Transverse colon (tissue), 4 donors: ENCODE results near the gene ZNF740. TPM values are rescaled to one million over a fixed set of nuclear protein-coding genes. Genes with fewer than 3 reads are reported as not detected.
A peak's percentile ranks its signal among the peaks of the same experiment; 100 is the strongest.

Source experiments
- DNase-seq: peaks from one replicate; pipeline ENCODE4 v3.0.0-alpha.2; 2019
- H3K27ac ChIP-seq, 4 donors: fragments of 200-600 bp; sonication (generic); 2 replicates each; pipeline ENCODE4 v1.5.1; 2016 to 2018; ENCODE audit warnings: inconsistent platforms in 4 of 4
- H3K27me3 ChIP-seq: fragments of 200-600 bp; sonication (generic); 2 replicates; pipeline ENCODE4 v1.5.1; 2017; ENCODE audit warnings: inconsistent platforms
- H3K36me3 ChIP-seq, 4 donors: fragments of 200-600 bp; sonication (generic); 2 replicates each; pipeline ENCODE4 v1.5.1; 2017 to 2019; ENCODE audit warnings: inconsistent platforms in 4 of 4
- H3K4me1 ChIP-seq, 4 donors: fragments of 200-600 bp; sonication (generic); 2 replicates each; pipeline ENCODE4 v1.5.1; 2017 to 2020; ENCODE audit warnings: inconsistent platforms in 4 of 4
- H3K4me3 ChIP-seq, 4 donors: fragments of 200-600 bp; sonication (generic); 1 replicate in 1 of 4; 2 replicates in 3 of 4; pipeline versions ENCODE4 v1.5.1 to v1.6.1; 2017 to 2019; ENCODE audit warnings: inconsistent platforms in 4 of 4
- H3K9me3 ChIP-seq, 2 donors: fragments of 200-600 bp; sonication (generic); 2 replicates each; pipeline ENCODE4 v1.5.1; 2017 to 2019; ENCODE audit warnings: inconsistent platforms in 2 of 2
- CTCF ChIP-seq, 5 experiments: fragments of 200-600 bp in 3 of 5; fragments of 450-650 bp in 2 of 5; sonication (generic) in 3 of 5; IDR thresholded peaks; 1 replicate in 2 of 5; 2 replicates in 3 of 5; pipeline ENCODE4 v1.5.1; 2016 to 2017; ENCODE audit warnings: antibody characterized with exemption in 5 of 5, inconsistent platforms in 3 of 5, mild to moderate bottlenecking in 2 of 5, moderate library complexity in 1 of 5
- EP300 ChIP-seq: sonication (generic); formaldehyde crosslinking; IDR thresholded peaks from one replicate; pipeline ENCODE4 v1.6.1; 2017; ENCODE audit warnings: antibody characterized with exemption, low read depth
- POLR2A ChIP-seq: fragments of 450-650 bp; IDR thresholded peaks from one replicate; pipeline ENCODE4 v1.6.1; 2016; ENCODE audit warnings: antibody characterized with exemption, mild to moderate bottlenecking, moderate library complexity
- POLR2AphosphoS5 ChIP-seq, 3 donors: sonication (generic); formaldehyde crosslinking; IDR thresholded peaks; one replicate each; pipeline ENCODE4 v1.6.1; 2016; ENCODE audit warnings: antibody characterized with exemption in 3 of 3
- WGBS, 2 donors: methylation state at CpG; one replicate each; pipeline ENCODE4 v1.1.5; 2018; ENCODE audit warnings: low coverage in 1 of 2; 5-methylcytosine and 5-hydroxymethylcytosine counted together
- in situ Hi-C, 4 donors: fragments of 200-750 bp; cut with MboI; loops; one replicate each; pipeline versions ENCODE4 v1.15.0 to v1.15.1; 2017; ENCODE audit warnings: low sequenced_read_pairs in 3 of 4, low pct_ligation_motif_present in 1 of 4, low pct_unique_long_range_greater_than_20kb in 1 of 4
- intact Hi-C: fragments of 100-400 bp; cut with DNase I; formaldehyde crosslinking; loops from one replicate; pipeline ENCODE4 v1.15.1; 2023; ENCODE audit warnings: low total_unique reads
- total RNA-seq, 4 donors: library from RNA; depleted of rRNA; stranded (reverse); fragments of >200 nt; gene quantifications; one replicate each; pipeline ENCODE4 v1.1.0, GENCODE V29; 2016

The ZNF740 gene
- total RNA-seq, 4 donors from 2014 or later: 9.7 to 21.9 (median 16.3) TPM

GRCh38 chr12:53235164-53235563, 54.6 kb downstream of the ZNF740 start:
- no peaks in the 10 kb centered on the region for H3K27me3 ChIP-seq
- intact Hi-C loops: no loop called here
- H3K4me1 ChIP-seq: peaks cover 25 to 44% (median 38%) of the 10 kb centered on the region in 4 donors
- WGBS, 2 donors: 63% methylated on average over 3 of the region's 3 CpGs; no CpG with 5 or more reads in 1 of the 2 donors
- in situ Hi-C loops: no loop called here
- DNase-seq: no peak
- peak overlapping the region in 1 of 4 donors; percentile 93 for H3K27ac ChIP-seq
- no peak overlapping the region for H3K4me3 ChIP-seq
- TF ChIP-seq EP300: no peak
- no peak for TF ChIP-seq POLR2A
- TF ChIP-seq CTCF (IDR thresholded peaks at IDR 0.05): no peak
- no peak for TF ChIP-seq POLR2AphosphoS5 (IDR thresholded peaks at IDR 0.05)
- H3K9me3 ChIP-seq: no peaks in the 10 kb centered on the region
- H3K36me3 ChIP-seq: no peaks in the 10 kb centered on the region

- Histone ChIP-seq H3K27me3 (no peaks in the 10 kb centered on the region), H3K27ac (no peak overlapping the region), H3K36me3 (no peaks in the 10 kb centered on the region), H3K9me3 (no peaks in the 10 kb centered on the region), H3K4me1 (peaks cover 22 to 37% (median 33%) of the 10 kb centered on the region in 4 donors), H3K4me3 (no peak overlapping the region)
- WGBS, 2 donors: 68 to 79% methylated on average over 4 to 9 of the region's 9 CpGs
- TF ChIP-seq POLR2AphosphoS5 (IDR thresholded peaks at IDR 0.05): no peak
- TF ChIP-seq EP300: no peak
- no peak for TF ChIP-seq CTCF (IDR thresholded peaks at IDR 0.05)
- TF ChIP-seq POLR2A: no peak
- in situ Hi-C loops (no loop called here), intact Hi-C loops (no loop called here)
- DNase-seq: no peak
Observed at GRCh38 chr12:53235742-53236442, 55.4 kb downstream of the ZNF740 start.

GRCh38 chr12:53236443-53237111, 56.1 kb downstream of the ZNF740 start:
- no peaks in the 10 kb centered on the region for H3K36me3 ChIP-seq
- no peak overlapping the region for H3K4me3 ChIP-seq
- 90 to 100% methylated on average over 1 of the region's 1 CpG for WGBS, 2 donors
- no peak for DNase-seq
- H3K27ac ChIP-seq: no peak overlapping the region
- H3K4me1 ChIP-seq: peaks cover 19 to 30% (median 26%) of the 10 kb centered on the region in 4 donors
- in situ Hi-C loops: no loop called here
- H3K9me3 ChIP-seq: no peaks in the 10 kb centered on the region
- intact Hi-C loops: no loop called here
- H3K27me3 ChIP-seq: no peaks in the 10 kb centered on the region
- TF ChIP-seq POLR2AphosphoS5 (IDR thresholded peaks at IDR 0.05): no peak
- TF ChIP-seq POLR2A: no peak
- TF ChIP-seq EP300: no peak
- no peak for TF ChIP-seq CTCF (IDR thresholded peaks at IDR 0.05)

GRCh38 chr12:53239643-53240258, 59.2 kb downstream of the ZNF740 start:
- no peak for DNase-seq
- Histone ChIP-seq H3K27ac (no peak overlapping the region), H3K4me3 (no peak overlapping the region), H3K36me3 (no peaks in the 10 kb centered on the region), H3K9me3 (no peaks in the 10 kb centered on the region), H3K27me3 (peaks cover 14% of the 10 kb centered on the region), H3K4me1 (peaks cover 0 to 3% (median 0%) of the 10 kb centered on the region in 4 donors)
- in situ Hi-C loops: no loop called here
- 94 to 100% methylated on average over 1 to 10 of the region's 10 CpGs for WGBS, 2 donors
- intact Hi-C loops: no loop called here
- TF ChIP-seq POLR2A: no peak
